IPS-11a (cell line): Measurements from ENCODE around the gene MAP3K21.

Source experiments
- H3K4me3 ChIP-seq: one replicate; pipeline ENCODE4 v1.5.1; 2013; ENCODE audit warnings: low read depth, low read length, control low read depth

The MAP3K21 gene

GRCh38 chr1:233327651-233328141 lies at the start of gene MAP3K21:
TSS of gene MAP3K21 (plus strand) at chr1:233327724. CDS start at chr1:233328029, 305 bp downstream.
- H3K4me3 ChIP-seq = peak within 1 kb of the TSS; percentile 56

- no peak overlapping the region for H3K4me3 ChIP-seq
These were observed 48.9 kb upstream of the MAP3K21 start for GRCh38 chr1:233278631-233279030.

- no peak overlapping the region for H3K4me3 ChIP-seq
These were observed 47.6 kb upstream of the MAP3K21 start for GRCh38 chr1:233279971-233280370.

GRCh38 chr1:233281711-233282581 lies 45.6 kb upstream of the MAP3K21 start:
- no peak overlapping the region for H3K4me3 ChIP-seq

- H3K4me3 ChIP-seq = no peak overlapping the region
These were observed 45.0 kb upstream of the MAP3K21 start for GRCh38 chr1:233282582-233282886.

GRCh38 chr1:233289676-233290075 lies 37.8 kb upstream of the MAP3K21 start:
- no peak overlapping the region for H3K4me3 ChIP-seq

GRCh38 chr1:233290396-233291034 lies 37.0 kb upstream of the MAP3K21 start:
- H3K4me3 ChIP-seq = no peak overlapping the region

- H3K4me3 ChIP-seq = no peak overlapping the region
These were observed 33.7 kb upstream of the MAP3K21 start for GRCh38 chr1:233293556-233294446.

- H3K4me3 ChIP-seq = peak overlapping the region; percentile 86
These were observed 32.6 kb upstream of the MAP3K21 start for GRCh38 chr1:233294913-233295236.

GRCh38 chr1:233295237-233295974 lies 32.1 kb upstream of the MAP3K21 start, which contains the start of gene PCNX2:
TSS of gene PCNX2 (minus strand) at chr1:233295725. CDS start at chr1:233295478, 247 bp downstream.
- peak within 1 kb of the TSS; percentile 86 for H3K4me3 ChIP-seq

- H3K4me3 ChIP-seq = peak overlapping the region; percentile 86
These were observed 31.6 kb upstream of the MAP3K21 start for GRCh38 chr1:233295975-233296322.

- H3K4me3 ChIP-seq = no peak overlapping the region
These were observed 28.1 kb upstream of the MAP3K21 start for GRCh38 chr1:233299450-233299849.

GRCh38 chr1:233300326-233300725 lies 27.2 kb upstream of the MAP3K21 start:
- no peak overlapping the region for H3K4me3 ChIP-seq

- no peak overlapping the region for H3K4me3 ChIP-seq
These were observed 22.9 kb upstream of the MAP3K21 start for GRCh38 chr1:233304489-233305102.

GRCh38 chr1:233313434-233314155 lies 13.9 kb upstream of the MAP3K21 start:
- H3K4me3 ChIP-seq = no peak overlapping the region

- H3K4me3 ChIP-seq = no peak overlapping the region
These were observed 11.7 kb upstream of the MAP3K21 start for GRCh38 chr1:233315718-233316301.

GRCh38 chr1:233316473-233316872 lies 11.1 kb upstream of the MAP3K21 start:
- no peak overlapping the region for H3K4me3 ChIP-seq

- no peak overlapping the region for H3K4me3 ChIP-seq
These were observed 8.3 kb upstream of the MAP3K21 start for GRCh38 chr1:233319272-233319671.

GRCh38 chr1:233320023-233320422 lies 7.5 kb upstream of the MAP3K21 start:
- no peak overlapping the region for H3K4me3 ChIP-seq
